ENCODE data around the gene NDUFS5. TPM values are rescaled to one million over a fixed set of nuclear protein-coding genes. Genes with fewer than 3 reads are reported as not detected.
A peak's percentile ranks its signal among the peaks of the same experiment; 100 is the strongest.
"Not testable (repeated sequence)": the region's sequence is repeated elsewhere in the genome, so short reads cannot be mapped to it uniquely, and the experiment has no call there.

NDUFS5 gene
- total RNA-seq, 1 donor from 2014 or later, result 314 TPM

DNA sequence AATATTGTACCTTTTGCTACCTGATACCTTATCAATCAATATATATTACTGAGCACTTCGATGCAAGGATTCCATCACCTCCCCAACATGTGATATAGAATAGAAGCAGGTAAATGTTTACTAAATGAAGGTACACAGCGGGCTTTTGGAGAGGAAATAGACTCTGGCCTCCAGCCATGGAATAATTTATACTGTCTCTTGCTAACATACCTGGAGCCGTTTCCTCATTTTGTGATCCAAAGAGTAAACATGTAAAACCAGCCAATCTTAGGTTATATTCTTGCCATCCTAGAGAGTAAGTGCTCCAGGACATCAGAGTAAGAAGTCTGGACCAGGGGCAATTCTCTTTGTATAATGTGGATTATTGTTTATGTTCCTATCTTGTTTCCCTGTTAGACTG lies 39.4 kb downstream of the NDUFS5 start:
- DNase-seq, result no peak

DNA sequence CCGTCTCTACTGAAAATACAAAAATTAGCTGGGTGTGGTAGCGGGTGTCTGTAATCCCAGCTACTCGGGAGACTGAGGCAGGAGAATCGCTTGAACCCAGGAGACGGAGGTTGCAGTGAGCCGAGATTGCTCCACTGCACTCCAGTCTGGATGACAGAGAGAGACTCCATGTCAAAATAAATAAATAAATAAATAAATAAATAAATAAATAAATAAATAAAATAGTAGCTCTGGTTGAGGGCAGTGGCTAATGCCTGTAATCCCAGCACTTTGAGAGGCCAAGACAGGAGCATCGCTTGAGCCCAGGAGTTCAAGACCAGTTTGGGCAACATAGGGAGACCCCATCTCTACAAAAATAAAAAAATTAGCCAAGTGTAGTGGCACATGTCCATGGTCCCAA lies 42.1 kb downstream of the NDUFS5 start:
- not testable (repeated sequence) for DNase-seq

DNA sequence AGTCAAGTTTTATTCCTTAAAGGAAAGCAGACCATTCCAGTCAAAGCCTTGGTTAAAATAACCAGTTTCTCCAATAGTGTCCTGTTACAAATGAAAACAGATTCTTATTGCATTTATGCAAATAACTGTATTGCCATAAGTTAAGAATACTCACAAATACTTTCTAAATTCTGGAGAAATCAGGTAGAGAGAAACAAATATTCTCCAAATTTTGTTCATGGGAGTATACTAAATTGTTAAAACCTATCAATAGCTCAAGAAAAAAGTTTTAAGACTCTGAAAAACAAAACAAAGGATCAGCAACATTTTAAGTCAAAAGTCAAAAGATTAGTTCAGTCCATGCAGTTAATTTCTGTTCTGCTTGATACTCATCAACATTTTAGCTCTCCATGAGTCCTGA lies 45.4 kb downstream of the NDUFS5 start:
- DNase-seq, result not testable (repeated sequence)

DNA sequence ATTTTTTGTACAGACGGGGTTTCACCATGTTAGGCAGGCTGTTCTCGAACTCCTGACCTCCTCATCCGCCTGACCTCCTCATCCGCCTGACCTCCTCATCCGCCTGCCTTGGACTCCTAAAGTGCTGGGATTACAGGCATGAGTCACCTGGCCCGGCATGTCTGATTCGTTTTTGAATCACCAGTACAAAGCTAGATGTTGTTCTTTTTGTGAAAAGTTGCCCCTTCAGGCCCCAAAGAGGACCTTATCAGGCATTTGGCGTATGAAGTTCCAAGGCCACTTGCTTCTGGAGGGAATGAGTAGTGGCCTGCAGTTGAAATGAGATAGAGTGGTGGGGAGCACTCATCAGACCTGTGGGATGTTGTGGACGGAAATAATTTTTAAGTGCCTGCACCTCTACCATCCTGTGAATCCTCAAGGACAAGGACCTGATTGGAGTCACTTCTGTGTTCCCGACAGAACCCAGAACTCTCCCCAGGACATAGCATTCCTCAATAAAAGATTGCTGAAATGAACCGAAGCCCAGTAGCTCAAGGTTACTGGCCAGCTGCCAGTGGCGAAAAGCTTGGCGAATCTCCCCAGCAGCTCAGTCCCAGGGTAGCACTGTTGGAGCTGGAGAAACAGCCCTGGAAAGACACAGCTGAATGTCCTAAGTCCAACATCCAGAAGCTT lies 50.1 kb downstream of the NDUFS5 start:
- DNase-seq, result peak; percentile 60

DNA sequence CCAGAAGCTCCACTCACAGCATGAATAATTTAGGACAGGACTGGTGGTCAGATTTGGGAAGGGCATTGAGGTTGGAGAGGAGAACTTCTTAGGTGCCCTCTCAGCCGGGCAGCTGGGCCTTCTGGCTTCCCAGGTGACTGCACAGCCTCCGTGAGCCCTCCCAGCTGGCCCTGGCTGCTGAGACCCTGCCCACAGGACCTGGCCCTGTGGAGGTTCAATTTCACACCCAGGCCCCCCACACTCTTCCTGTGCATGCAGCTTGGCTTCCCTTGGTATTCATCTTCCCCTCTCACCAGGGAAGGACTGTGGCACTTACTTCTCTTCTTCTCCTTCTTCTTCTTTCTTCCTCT lies 50.6 kb downstream of the NDUFS5 start:
- no peak for DNase-seq

DNA sequence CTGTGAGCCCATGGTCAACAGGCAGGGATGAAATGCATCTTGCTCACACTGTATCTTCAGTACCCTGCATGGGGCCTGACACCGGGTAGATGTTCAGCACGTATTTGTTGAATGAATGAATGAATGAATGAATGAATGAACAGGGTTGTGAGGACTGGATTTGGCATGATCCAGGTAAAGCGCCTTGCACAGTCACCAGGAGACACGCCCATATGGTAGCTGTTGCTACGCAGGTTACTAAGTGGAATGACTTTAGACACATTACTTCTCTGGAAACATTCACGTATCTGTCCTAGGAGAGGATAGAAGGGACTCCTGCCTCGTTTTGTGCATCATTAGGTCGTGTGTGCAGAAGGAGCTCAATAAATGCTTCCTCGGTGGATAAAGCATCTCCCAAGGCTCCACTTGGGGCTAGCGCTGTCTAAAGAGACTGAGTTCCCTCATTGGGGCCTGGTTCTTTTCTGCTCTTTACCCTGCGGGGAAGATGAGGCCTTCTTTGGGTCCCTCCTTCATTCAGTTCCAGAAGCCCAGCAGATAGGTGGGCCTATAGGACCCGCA lies 54.2 kb downstream of the NDUFS5 start:
- DNase-seq, result no peak

DNA sequence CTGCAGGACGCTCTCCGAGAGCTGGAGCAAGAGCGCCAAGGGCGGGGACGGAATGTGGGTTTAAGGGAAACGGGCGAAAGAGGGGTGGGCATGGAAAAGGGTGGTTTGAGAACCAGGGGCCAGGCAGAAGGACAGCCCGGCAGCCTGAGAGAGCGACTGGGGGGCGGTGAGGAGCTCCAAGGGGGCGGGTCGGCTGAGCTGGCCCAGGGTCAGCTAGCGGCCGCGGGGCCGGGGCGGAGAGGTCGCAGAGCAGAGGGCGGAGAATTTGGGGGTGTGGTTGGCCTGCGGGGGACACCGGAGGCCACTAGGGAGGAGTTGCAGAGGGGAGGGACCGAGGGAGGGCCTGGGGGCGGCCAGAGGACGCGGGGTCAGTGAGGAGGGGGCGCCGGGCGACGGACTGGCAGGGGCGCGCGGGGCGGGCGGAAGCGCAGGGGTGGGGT lies 54.7 kb downstream of the NDUFS5 start:
- peak; percentile 50 for DNase-seq

DNA sequence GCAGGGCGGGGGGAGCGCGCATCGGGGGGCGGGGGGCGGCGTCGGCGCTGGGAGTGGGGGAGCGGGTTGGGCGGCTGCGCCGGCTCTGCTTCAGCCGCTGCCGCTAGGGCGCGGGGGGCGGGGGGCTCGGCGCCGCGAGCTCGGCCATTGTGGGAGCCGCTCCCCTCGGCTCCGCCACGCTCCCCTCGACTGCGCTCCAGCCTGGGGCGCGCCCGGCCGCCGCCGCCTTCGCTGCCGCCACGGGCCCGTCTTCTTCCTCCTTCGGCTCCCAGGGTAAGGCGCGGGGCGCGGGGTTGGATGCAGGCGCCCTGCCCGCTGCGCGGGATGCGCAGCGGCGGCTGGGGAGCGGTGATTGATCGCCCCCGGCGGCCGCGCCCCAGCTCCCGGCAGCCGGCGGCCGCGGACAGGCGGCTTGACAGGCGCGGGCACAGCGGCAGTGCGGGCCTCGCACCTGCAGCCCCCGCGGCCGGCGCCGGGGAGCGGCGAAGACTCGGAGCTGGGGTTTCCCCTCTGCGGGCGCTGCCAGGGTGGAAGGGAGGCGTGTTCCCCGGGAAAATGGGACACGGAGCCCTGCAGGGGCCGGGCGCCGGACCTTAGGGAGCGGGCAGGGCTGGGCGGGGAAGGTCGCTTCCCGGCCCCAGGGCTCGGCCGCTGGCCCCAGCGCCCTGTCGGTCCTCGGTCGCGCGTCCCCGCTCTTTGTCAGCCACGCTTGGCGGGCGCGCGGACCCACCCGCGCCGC lies 55.3 kb downstream of the NDUFS5 start:
- DNase-seq, result peak; percentile 47

DNA sequence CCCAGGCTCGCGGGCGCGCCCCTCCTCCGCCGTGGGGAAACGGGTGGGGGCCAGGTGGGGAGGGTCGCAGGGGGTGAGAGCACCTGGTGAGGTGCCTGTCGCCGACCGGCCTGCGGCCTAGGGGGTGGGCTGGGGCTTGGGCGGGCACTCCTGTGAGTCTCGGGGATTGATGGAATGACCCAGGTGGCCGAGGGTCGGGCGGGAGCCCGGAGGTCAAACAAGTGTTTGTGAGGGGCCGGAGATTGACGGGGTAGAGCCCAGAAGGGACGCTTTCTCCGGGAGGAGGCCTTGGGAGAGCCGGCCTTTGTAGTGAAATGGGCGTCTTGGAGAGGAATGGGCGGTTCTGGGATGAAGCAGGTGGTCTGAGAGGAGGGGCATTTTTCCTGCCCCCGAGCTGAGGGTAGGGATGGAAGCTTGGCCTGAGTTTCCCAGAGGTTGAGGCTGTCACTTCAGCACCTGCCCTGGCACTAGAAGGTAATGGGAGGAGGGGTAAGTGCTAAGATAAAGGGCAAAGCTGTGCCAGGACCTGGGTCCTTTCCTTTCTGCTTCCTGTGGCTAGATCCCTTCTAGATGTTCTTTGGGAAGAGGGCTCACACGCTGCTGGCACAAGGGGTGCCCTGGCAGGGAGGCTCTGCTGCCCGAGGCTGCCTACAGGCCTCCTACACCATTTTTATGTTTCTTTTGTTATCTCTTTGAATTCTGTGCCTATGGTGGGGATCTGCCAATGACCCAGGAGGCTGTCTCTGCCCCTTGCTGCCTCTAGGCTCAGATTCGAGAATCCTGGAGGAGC lies 56.1 kb downstream of the NDUFS5 start:
- no peak for DNase-seq

DNA sequence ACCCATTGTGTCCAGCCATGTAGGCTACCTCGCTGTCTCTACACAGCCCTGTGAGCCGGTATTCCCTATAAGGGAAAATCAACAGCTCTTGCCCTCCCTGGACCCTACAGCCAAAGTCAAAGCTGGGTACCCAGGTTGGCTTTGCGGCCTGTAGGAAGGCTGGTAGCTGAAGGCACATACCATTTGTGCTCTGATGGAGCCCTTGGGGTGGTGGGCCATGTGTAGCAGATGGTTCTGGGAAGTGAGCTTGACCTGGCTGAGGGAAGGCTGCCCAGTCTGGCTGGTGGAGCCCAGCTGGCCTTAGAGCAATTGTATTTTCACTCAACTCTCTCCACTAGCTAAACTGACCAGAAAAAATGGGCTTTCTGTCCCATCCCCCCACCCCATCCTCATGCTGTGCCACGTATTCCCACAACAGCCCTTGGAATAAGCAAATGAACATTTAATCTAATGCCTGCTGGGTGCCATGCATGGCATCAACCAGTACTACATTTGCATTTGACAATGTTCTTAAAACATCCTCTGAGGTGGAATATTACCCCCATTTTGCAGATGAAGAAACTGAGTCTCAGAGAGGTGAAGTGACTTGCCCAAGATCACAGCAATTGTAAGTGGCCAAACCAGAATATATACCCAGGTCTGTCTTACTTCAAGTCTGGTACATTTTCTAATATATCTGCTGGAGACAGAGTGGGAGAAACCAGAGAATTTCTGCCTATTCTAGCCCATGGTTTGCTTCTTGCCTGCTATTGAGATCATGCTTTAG lies 56.8 kb downstream of the NDUFS5 start:
- no peak for DNase-seq

DNA sequence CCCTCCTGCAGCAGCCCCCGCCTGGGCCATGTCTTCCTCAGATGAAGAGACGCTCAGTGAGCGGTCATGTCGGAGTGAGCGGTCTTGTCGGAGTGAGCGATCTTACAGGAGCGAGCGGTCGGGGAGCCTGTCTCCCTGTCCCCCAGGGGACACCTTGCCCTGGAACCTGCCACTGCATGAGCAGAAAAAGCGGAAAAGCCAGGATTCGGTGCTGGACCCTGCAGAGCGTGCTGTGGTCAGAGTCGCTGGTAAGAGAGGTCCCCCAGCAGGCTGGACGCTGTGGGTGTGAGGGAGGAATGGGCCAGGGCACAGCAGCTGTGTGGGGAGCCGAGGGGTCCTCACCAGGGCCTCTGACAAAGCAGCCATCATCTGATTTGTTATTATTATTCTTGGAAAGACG lies 58.0 kb downstream of the NDUFS5 start:
- no peak for DNase-seq

Other genes with a start within 250 kb of the NDUFS5 start
- gene RRAGC, start 166.6 kb upstream of the NDUFS5 start, total RNA-seq, result 28.0 TPM
- 10.8 TPM for gene MYCBP, start 153.0 kb upstream of the NDUFS5 start, total RNA-seq
- gene GJA9, start 144.8 kb upstream of the NDUFS5 start, total RNA-seq, result not detected
- 1.6 TPM for gene RHBDL2, start 84.5 kb upstream of the NDUFS5 start, total RNA-seq
- gene AKIRIN1, start 35.1 kb upstream of the NDUFS5 start, total RNA-seq, result 21.1 TPM
- gene MACF1, start 178.3 kb downstream of the NDUFS5 start, total RNA-seq, result 461 TPM

All from tongue (tissue), 2 donors.